ENCODE data around the gene FBXO44.

DNA sequence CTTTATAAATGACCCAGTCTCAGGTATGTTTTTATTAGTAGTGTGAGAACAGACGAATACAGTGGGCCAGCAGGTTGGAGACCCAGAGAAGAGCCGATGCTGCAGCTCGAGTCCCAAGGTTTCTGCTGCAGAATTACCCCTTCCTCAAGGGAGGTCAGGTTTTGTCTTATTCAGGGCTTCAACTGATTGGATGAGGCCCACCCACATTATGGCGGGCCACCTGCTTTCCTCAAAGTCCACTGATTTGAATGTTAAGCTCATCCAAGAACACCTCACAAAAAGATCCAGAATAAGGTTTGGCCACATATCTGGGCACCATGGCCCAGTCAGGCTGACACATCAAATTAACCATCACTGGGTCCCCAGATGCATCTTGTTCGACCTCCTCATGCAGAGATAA lies 41.3 kb upstream of the FBXO44 start:
- TF ChIP-seq, protein P1, sequence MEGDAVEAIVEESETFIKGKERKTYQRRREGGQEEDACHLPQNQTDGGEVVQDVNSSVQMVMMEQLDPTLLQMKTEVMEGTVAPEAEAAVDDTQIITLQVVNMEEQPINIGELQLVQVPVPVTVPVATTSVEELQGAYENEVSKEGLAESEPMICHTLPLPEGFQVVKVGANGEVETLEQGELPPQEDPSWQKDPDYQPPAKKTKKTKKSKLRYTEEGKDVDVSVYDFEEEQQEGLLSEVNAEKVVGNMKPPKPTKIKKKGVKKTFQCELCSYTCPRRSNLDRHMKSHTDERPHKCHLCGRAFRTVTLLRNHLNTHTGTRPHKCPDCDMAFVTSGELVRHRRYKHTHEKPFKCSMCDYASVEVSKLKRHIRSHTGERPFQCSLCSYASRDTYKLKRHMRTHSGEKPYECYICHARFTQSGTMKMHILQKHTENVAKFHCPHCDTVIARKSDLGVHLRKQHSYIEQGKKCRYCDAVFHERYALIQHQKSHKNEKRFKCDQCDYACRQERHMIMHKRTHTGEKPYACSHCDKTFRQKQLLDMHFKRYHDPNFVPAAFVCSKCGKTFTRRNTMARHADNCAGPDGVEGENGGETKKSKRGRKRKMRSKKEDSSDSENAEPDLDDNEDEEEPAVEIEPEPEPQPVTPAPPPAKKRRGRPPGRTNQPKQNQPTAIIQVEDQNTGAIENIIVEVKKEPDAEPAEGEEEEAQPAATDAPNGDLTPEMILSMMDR (IDR thresholded peaks at IDR 0.05 in 8 of 11, conservative IDR thresholded peaks at IDR 0.05 in 3 of 11) = no peak
- TF ChIP-seq POLR2AphosphoS5 (IDR thresholded peaks at IDR 0.05) (no peak), POLR2A (IDR thresholded peaks at IDR 0.05) (no peak)
